HepG2 (cell line): ENCODE measurements around the gene GSS.

Experiments
- CTCF ChIP-seq: sonication (generic); formaldehyde crosslinking; IDR thresholded peaks from 2 replicates; pipeline ENCODE4 v1.5.0; 2020; ENCODE audit warnings: mild to moderate bottlenecking, missing genetic modification reagents, moderate library complexity
- HCFC1 ChIP-seq: fragments of 150-350 bp; IDR thresholded peaks from 2 replicates; pipeline ENCODE4 v1.6.1; 2014; ENCODE audit warnings: low read depth, low read length
- POGZ ChIP-seq: sonication (generic); formaldehyde crosslinking; IDR thresholded peaks from 2 replicates; pipeline ENCODE4 v1.4.0; 2020; ENCODE audit warnings: mild to moderate bottlenecking, missing genetic modification reagents
- RAD21 ChIP-seq: fragments of 450-650 bp; formaldehyde crosslinking; IDR thresholded peaks from 2 replicates; pipeline ENCODE4 v1.5.0; 2020; ENCODE audit warnings: mild to moderate bottlenecking
- RAD51 ChIP-seq: fragments of 450-650 bp; IDR thresholded peaks from 2 replicates; pipeline ENCODE4 v1.6.1; 2016; ENCODE audit warnings: borderline replicate concordance
- ZNF34 ChIP-seq: sonication (generic); formaldehyde crosslinking; IDR thresholded peaks from 2 replicates; pipeline ENCODE4 v1.4.0; 2020; ENCODE audit warnings: mild to moderate bottlenecking, missing genetic modification reagents, borderline replicate concordance
- ZNF468 ChIP-seq: sonication (generic); formaldehyde crosslinking; IDR thresholded peaks from 2 replicates; pipeline ENCODE4 v1.8.0; 2022; ENCODE audit warnings: mild to moderate bottlenecking, moderate library complexity, missing genetic modification reagents
- ZNF510 ChIP-seq: sonication (generic); formaldehyde crosslinking; IDR thresholded peaks from 2 replicates; pipeline ENCODE4 v1.4.0; 2020; ENCODE audit warnings: low read depth, mild to moderate bottlenecking, missing genetic modification reagents
- ZNF670 ChIP-seq: sonication (generic); formaldehyde crosslinking; IDR thresholded peaks from 2 replicates; pipeline ENCODE4 v1.8.0; 2022; ENCODE audit warnings: mild to moderate bottlenecking, missing genetic modification reagents, borderline replicate concordance
- ZXDC ChIP-seq: sonication (generic); formaldehyde crosslinking; IDR thresholded peaks from 2 replicates; pipeline ENCODE4 v1.5.0; 2020; ENCODE audit warnings: mild to moderate bottlenecking, missing genetic modification reagents

- TF ChIP-seq HCFC1 (no peak), ZNF510 (CRISPR knock-in tag) (no peak), POGZ (no peak), CTCF (CRISPR knock-in tag) (no peak), ZNF670 (CRISPR knock-in tag) (no peak), ZNF468 (CRISPR knock-in tag) (no peak), RAD51 (no peak), ZXDC (no peak), ZNF34 (CRISPR knock-in tag) (no peak), RAD21 (no peak)
These were observed 71.8 kb downstream of the GSS start for GRCh38 chr20:34883809-34884208.
